GM13976 (cell line): ENCODE data around the gene NFKBIB.
"Not testable (repeated sequence)": the region's sequence is repeated elsewhere in the genome, so short reads cannot be mapped to it uniquely, and the experiment has no call there.

Experiments
- DNase-seq: peaks from one replicate; pipeline ENCODE4 v3.0.0; 2012; ENCODE audit warnings: low spot score
- in situ Hi-C: fragments of 300-500 bp; cut with MboI; formaldehyde crosslinking; loops from one replicate; pipeline ENCODE4 v1.12.0; 2022; ENCODE audit warnings: low sequenced_read_pairs, mixed read lengths, inconsistent platforms; ENCODE audit not compliant: unreplicated experiment
- TF ChIP-seq, protein P1 (sequence below): IDR thresholded peaks from 2 replicates; pipeline ENCODE4 v1.5.1; 2012; ENCODE audit warnings: borderline replicate concordance, mild to moderate bottlenecking; ENCODE audit not compliant: insufficient read depth; ENCODE audit errors: extremely low read depth, missing control alignments, control extremely low read depth

Gene NFKBIB

DNA sequence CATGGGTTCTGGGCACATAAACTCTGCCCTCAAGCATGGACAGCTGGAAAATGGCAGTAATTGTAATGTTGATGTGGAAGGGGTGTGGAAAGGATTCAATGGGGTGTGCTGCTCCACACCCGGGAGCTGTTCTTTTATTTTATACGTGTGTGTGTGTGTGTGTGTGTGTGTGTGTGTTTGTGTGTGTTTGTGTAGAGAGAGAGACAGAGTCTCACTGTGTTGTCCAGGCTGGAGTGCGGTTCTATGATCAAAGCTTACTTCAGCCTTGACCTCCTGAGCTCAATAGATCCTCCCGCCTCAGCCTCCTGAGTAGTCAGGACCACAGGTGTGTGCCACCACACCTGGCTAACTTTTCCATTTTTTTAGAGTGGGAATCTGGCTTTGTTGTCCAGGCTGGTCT lies 33.8 kb downstream of the NFKBIB start:
- DNase-seq: no peak
- in situ Hi-C loops: no loop called here
- TF ChIP-seq, protein P1, sequence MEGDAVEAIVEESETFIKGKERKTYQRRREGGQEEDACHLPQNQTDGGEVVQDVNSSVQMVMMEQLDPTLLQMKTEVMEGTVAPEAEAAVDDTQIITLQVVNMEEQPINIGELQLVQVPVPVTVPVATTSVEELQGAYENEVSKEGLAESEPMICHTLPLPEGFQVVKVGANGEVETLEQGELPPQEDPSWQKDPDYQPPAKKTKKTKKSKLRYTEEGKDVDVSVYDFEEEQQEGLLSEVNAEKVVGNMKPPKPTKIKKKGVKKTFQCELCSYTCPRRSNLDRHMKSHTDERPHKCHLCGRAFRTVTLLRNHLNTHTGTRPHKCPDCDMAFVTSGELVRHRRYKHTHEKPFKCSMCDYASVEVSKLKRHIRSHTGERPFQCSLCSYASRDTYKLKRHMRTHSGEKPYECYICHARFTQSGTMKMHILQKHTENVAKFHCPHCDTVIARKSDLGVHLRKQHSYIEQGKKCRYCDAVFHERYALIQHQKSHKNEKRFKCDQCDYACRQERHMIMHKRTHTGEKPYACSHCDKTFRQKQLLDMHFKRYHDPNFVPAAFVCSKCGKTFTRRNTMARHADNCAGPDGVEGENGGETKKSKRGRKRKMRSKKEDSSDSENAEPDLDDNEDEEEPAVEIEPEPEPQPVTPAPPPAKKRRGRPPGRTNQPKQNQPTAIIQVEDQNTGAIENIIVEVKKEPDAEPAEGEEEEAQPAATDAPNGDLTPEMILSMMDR: no peak

DNA sequence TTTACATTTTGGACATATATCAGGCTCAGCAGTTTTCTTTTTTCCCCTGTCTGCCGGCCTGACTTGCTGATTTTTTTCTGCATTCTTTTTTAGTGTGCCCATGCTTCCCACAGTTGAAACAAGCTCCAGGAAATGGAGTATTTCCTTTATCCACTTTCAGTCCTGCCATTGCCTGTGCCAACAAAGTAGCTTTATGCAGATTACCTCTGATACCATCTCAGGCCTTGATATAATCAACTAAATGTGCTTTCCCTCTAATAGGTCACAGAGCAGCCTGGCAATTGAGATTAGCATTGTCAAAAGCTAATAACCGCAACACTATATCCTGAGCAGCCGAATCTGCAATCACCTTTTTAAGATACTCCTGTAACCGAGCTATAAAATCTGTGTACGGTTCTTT lies 40.2 kb downstream of the NFKBIB start:
- in situ Hi-C loops: no loop called here

DNA sequence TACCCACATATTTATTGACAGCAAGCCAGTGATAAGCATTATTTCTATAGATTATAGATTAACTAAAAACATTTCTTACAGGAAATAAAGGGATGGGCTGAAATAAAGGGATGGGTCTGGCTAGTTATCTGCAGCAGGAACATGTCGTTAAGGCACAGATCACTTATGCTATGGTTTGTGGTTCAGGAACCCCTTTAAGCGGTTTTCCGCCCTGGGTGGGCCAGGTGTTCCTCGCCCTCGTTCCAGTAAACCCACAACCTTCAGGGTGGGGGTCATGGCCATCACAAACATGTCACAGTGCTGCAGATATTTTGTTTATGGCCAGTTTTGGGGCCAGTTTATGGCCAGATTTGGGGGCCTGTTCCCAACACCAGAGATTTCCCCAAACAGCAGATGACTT lies 41.7 kb downstream of the NFKBIB start:
- DNase-seq, in situ Hi-C loops: not testable (repeated sequence)

More for the DNA sequence above, 40.2 kb downstream of the NFKBIB start:
- TF ChIP-seq, protein P1: no peak
- no peak for DNase-seq

DNA sequence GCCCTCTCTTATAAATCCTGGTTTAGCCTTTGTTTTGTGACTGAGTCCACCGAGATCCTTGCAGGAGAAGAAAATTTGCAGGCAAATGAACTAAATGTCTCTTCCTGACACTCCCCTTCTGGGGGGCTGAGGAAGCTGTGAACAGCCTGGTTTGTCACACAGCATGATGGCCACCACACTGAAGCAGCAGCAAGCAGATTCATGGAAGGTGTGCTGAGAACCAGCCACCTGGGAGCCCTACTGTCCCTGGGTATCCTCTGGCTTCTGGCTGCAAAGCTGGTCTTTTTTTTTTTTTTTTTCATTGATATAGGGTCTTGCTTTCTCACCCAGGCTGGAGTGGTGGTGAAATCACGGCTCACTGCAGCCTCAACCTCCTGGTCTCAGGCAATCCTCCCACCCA lies 42.2 kb downstream of the NFKBIB start:
- in situ Hi-C loops: no loop called here
- TF ChIP-seq, protein P1: no peak
- DNase-seq: no peak

DNA sequence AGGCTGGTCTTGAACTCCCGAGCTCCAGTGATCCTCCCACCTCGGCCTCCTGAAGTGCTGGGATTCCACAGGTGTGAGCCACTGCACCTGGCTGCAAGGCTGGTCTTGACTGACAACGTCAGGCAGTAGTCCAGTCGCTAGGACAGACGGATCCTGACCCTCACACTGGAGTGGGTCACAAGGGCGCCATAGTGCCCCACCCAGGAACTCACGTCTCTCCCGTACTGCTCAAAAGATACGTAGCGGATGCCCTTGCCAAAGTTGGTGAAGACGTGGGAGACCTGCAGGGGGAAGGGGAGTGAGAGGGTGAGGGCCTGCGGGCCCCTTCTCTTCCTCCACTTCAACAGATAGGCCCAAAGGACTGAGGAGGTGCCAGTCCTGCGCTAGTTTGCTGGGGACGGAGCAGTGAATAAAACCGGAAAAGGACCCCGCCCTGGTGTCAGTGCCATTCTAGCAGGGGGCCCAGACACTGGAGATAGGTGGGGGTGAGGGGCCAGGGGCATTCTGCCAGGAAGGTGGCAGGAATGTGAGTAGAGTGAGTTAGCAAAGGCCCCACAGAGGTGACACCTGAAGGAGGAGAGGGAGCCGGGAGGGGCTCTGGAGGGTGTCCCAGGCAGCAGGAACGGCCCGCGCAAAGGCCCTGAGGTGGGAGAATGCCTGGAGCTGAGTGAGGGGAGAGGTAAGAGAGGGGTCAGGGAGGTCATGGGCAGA lies 42.9 kb downstream of the NFKBIB start:
- TF ChIP-seq, protein P1: no peak
- no peak for DNase-seq
- in situ Hi-C loops: no loop called here

DNA sequence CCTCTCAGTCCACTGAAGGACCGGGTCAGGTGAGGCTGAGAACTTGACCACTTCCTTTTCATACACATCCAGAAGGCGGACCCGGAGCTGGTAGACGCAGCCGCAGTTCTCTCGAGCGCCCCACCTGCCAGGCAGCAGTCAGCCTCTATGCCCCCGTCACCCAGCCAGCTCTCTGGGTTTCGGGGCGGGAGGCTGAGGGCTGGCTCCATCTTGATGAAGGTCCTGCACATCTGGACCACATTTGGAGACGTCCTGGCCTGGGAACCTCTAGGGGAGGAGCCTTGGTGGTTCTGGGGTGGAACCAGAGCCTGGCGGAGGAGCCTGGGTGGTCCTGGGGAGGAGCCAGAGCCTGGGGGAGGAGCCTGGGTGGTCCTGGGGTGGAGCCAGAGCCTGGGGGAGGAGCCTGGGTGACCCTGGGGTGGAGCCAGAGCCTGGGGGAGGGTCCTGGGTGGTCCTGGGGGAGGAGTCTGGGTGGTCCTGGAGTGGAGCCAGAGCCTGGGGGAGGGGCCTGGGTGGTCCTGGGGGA lies 45.3 kb downstream of the NFKBIB start:
- TF ChIP-seq, protein P1: no peak
- in situ Hi-C loops: no loop called here
- DNase-seq: no peak

DNA sequence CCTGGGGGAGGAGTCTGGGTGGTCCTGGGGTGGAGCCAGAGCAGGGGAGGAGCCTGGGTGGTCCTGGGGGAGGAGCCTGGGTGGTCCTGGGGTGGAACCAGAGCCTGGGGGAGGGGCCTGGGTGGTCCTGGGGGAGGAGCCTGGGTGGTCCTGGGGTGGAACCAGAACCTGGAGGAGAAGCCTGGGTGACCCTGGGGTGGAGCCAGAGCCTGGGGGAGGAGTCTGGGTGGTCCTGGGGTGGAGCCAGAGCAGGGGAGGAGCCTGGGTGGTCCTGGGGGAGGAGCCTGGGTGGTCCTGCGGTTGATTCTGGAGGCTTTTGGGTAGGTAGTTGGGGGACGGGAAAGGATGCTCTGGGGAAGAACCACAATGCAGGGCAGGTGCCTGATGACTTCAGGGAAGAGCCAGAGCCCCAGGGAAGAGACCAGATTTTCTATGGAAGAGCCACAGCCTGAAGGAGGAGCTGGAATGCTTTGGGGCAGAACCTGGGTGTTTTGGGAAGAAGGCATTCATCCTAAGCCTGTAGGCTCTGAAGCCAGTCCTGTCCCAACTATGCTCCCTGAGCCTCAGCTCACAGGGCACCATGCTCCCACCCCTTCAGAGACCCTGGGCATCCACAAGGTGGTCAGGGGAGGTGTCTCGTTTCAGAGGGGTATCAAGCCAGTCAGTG lies 45.9 kb downstream of the NFKBIB start:
- TF ChIP-seq, protein P1: no peak
- DNase-seq: no peak
- in situ Hi-C loops: no loop called here
